ENCODE results near the gene C2CD4A.

DNA sequence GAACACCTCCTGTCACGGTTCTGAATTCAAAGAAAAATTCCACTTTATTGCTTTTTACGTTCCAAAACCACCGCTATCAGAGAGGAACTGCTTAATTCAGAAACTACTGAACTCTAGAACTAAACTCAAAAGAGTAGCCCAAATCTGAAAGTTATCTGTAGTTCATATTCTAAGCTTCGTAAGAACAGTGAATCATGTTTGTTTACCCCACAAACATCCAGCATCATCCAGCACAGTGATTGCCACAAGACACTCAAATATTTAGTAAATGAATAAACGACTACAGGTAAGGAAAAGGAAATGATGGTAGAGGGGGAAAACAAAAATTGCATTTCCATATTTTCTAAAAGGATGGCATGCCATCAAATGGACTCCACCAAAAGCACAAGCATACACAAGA lies 38.9 kb upstream of the C2CD4A start:
- TF ChIP-seq CTCF (conservative IDR thresholded peaks at IDR 0.05; ENCODE audit: low read length) (no peak), EZH2phosphoT487 (IDR thresholded peaks at IDR 0.05; ENCODE audit: borderline replicate concordance) (no peak)

Measured in Loucy (cell line).